Central memory CD8-positive, alpha-beta T cell (primary cell): ENCODE data around the gene PHLDA2.
"Not testable (repeated sequence)": the region's sequence is repeated elsewhere in the genome, so short reads cannot be mapped to it uniquely, and the experiment has no call there.

Experiments used
- ATAC-seq: fragments of 150-1000 bp; cut with Tn5 transposase; replicated peaks from 2 replicates; pipeline ENCODE4 v1.10.0; 2022; ENCODE audit warnings: mild to moderate bottlenecking, moderate FRiP score, moderate number of reproducible peaks; ENCODE audit not compliant: poor library complexity, severe bottlenecking; ENCODE audit errors: extremely low read depth
- DNase-seq, 2 donors: peaks; one replicate each; pipeline ENCODE4 v3.0.0; 2021; ENCODE audit warnings: low spot score in 2 of 2
- H3K27ac Mint-ChIP-seq: one replicate; pipeline ENCODE4 v1.8.0; 2022; ENCODE audit warnings: low read depth, mild to moderate bottlenecking, moderate library complexity, mixed read lengths
- H3K27me3 Mint-ChIP-seq: one replicate; pipeline ENCODE4 v1.8.0; 2022; ENCODE audit warnings: mixed read lengths
- H3K36me3 Mint-ChIP-seq: one replicate; pipeline ENCODE4 v1.8.0; 2022; ENCODE audit warnings: mild to moderate bottlenecking, moderate library complexity, mixed read lengths; ENCODE audit not compliant: insufficient read depth
- H3K4me1 Mint-ChIP-seq: one replicate; pipeline ENCODE4 v1.8.0; 2022; ENCODE audit warnings: mixed read lengths
- H3K4me3 Mint-ChIP-seq: one replicate; pipeline ENCODE4 v1.8.0; 2022; ENCODE audit warnings: mild to moderate bottlenecking, moderate library complexity, mixed read lengths
- H3K9me3 Mint-ChIP-seq: one replicate; pipeline ENCODE4 v1.8.0; 2022; ENCODE audit warnings: mixed read lengths

The PHLDA2 gene

DNA sequence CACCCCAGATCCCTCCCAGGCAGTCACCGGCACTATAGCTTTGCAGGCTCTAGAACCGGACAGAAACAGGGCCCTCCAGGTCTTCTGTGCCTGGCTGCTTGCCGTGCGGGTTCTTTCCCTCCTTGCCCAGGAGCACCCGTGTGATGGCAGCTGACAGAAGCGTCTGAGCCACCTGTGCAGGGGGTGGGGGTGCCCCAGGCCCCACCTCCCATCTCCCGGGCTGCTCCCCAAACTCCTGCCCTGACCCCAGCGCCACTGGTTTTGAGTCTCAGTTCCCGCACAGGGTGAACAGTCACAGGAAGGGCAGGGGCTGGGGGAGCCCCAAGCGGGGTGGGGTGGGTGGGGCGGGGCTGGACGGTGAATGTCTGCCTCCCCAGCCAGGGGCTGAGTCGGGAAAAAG is 13.2 kb upstream of the PHLDA2 start:
- Mint-ChIP-seq H3K27ac (no peak overlapping the region), H3K36me3 (peaks cover 45% of the 10 kb centered on the region), H3K4me1 (peaks cover 36% of the 10 kb centered on the region), H3K27me3 (no peaks in the 10 kb centered on the region), H3K4me3 (no peak overlapping the region), H3K9me3 (peaks cover 21% of the 10 kb centered on the region)
- ATAC-seq: no peak
- DNase-seq: no peak

DNA sequence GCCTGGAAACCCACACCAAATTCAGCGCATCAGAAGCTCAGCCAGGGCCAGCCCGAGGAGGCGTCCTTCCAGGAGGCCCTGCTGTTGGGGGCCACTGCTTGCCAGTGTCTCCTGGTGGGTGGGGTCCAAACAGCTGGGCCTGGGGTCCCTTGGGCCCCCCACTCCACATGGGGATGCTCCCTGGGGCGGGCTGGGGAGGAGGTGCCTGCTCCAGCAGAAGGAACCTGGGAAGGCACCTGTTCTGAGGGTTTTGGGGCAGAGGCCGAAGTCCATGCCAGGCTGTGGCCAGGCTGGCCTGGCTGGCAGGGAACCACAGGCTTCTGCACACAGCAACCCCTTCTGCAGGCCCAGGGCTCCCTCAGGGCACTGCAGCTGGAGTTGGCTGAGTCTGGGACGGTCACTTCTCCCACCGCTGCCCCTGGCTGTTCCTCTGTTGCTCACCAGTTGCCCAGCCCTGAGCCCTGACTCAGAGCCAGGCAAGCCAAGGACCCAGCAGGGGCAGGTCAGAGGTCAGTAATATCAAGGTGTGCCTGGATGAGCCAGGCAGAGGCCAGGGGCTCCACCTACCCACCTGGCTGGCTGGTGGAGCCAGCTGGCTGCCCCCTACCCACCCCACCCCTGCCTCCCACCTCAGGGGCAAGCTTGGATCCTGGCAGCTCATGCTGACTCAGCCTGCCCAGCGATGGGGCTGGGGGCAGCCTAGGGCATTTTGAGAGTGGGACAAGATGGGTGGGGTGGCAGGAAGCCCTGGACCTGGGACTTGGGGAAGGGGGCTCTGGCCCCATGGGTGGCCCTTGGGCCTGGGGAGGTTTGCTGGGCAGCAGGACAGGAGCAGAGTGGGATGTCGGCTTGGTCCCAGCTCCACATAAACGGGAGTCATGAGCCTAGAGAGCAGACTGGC is 12.0 kb upstream of the PHLDA2 start:
- Mint-ChIP-seq H3K27ac (peak overlapping the region; percentile 51), H3K9me3 (peaks cover 24% of the 10 kb centered on the region), H3K4me3 (no peak overlapping the region), H3K27me3 (no peaks in the 10 kb centered on the region), H3K4me1 (peaks cover 28% of the 10 kb centered on the region), H3K36me3 (peaks cover 47% of the 10 kb centered on the region)
- ATAC-seq (no peak), DNase-seq (no peak)

DNA sequence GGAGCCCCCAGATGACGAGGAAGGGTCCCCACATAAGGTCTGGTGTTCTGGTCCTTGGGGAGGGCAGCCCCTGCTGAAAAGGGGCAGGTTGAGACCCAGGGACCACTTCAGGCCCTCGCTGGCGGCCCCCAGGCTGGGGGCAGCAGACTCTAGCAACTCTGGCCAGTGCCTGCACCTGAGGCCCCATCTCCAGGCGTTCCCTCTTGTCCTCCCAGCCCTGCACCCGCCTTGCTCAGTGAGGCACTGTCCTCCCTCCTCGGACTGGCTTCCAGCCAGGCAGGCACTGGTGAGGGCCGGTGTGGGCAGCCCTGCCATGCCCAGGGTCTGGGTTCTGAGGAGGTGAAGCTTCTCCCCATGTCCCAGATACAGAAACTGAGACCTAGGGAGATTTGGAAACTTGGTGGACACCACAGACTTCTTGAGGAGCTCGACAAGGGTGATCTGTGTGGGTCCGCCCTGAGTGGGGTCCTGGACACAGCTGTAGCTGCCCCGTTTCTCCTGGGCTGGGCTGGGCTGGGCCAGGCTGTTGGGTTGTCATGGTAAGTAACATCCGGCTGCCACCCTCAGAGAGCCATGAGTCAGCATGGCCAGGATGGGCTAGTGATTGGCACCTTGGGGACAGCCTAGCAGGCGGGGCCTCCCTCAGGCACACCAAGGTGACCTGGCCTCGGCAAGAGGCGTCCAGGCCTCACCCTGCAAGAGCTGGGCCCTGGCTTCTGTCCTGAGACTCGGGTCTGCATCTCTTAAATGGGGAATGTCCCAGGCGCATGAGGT is 11.1 kb upstream of the PHLDA2 start:
- peaks cover 20% of the 10 kb centered on the region for H3K4me1 Mint-ChIP-seq
- H3K27ac Mint-ChIP-seq: peak overlapping the region; percentile 96
- no peaks in the 10 kb centered on the region for H3K27me3 Mint-ChIP-seq
- ATAC-seq: peak; percentile 71
- no peak for DNase-seq
- peaks cover 42% of the 10 kb centered on the region for H3K36me3 Mint-ChIP-seq
- H3K4me3 Mint-ChIP-seq: no peak overlapping the region
- H3K9me3 Mint-ChIP-seq: peaks cover 24% of the 10 kb centered on the region

DNA sequence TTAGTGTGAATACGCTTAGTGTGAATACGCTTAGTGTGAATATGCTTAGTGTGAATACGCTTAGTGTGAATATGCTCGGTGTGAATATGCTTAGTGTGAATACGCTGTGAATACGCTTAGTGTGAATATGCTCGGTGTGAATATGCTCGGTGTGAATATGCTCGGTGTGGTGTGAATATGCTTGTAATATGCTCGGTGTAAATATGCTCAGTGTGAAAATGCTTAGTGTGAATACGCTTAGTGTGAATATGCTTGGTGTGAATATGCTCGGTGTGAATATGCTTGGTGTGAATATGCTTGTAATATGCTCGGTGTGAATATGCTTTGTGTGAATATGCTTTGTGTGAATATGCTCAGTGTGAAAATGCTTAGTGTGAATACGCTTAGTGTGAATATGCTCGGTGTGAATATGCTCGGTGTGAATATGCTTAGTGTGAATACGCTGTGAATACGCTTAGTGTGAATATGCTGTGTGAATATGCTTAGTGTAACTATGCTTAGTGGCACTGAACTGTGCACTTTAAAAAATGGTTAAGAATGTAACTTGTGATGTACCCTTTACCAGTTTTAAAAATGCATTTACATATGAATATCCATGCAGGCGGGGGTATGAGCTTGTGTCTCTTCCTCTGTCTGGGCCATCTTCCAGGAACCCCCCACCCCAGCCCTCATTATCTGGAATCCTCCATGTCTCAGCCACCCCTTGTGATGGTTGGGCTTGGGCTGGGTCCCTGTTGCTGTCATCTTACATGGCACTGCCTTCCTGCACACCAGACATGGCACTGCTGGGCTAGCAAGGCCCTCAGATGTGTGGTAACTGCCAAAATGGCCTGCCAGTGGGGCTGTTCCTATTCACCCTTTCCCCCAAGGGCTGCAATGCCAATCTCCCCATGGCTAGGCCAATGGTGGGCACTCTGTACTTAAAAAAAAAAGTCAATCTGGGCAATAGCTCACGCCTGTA is 9.5 kb upstream of the PHLDA2 start:
- H3K36me3 Mint-ChIP-seq: peaks cover 36% of the 10 kb centered on the region
- peak overlapping the region; percentile 63 for H3K4me3 Mint-ChIP-seq
- not testable (repeated sequence) for ATAC-seq, DNase-seq, H3K27me3 Mint-ChIP-seq
- H3K9me3 Mint-ChIP-seq: peaks cover 24% of the 10 kb centered on the region
- peak overlapping the region; percentile 96 for H3K27ac Mint-ChIP-seq
- peaks cover 13% of the 10 kb centered on the region for H3K4me1 Mint-ChIP-seq

DNA sequence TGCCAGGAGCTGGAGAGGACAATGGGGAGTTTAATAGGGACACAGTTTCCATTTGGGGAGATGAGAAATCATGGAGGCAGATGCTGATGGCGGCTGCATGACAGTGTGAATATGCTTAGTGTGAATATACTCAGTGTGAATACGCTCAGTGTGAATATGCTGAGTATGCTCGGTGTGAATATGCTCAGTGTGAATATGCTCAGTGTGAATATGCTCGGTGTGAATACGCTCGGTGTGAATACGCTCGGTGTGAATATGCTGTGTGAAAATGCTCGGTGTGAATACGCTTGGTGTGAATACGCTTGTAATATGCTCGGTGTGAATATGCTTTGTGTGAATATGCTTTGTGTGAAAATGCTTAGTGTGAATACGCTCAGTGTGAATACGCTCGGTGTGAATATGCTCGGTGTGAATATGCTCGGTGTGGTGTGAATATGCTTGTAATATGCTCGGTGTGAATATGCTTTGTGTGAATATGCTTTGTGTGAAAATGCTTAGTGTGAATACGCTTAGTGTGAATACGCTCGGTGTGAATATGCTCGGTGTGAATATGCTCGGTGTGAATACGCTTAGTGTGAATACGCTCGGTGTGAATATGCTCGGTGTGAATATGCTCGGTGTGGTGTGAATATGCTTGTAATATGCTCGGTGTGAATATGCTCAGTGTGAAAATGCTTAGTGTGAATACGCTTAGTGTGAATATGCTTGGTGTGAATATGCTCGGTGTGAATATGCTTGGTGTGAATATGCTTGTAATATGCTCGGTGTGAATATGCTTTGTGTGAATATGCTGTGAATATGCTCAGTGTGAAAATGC is 8.6 kb upstream of the PHLDA2 start:
- not testable (repeated sequence) for ATAC-seq, H3K27me3 Mint-ChIP-seq, DNase-seq
- Mint-ChIP-seq H3K36me3 (peaks cover 31% of the 10 kb centered on the region), H3K4me3 (peak overlapping the region; percentile 63), H3K9me3 (peaks cover 24% of the 10 kb centered on the region), H3K4me1 (peaks cover 13% of the 10 kb centered on the region), H3K27ac (peak overlapping the region; percentile 96)

DNA sequence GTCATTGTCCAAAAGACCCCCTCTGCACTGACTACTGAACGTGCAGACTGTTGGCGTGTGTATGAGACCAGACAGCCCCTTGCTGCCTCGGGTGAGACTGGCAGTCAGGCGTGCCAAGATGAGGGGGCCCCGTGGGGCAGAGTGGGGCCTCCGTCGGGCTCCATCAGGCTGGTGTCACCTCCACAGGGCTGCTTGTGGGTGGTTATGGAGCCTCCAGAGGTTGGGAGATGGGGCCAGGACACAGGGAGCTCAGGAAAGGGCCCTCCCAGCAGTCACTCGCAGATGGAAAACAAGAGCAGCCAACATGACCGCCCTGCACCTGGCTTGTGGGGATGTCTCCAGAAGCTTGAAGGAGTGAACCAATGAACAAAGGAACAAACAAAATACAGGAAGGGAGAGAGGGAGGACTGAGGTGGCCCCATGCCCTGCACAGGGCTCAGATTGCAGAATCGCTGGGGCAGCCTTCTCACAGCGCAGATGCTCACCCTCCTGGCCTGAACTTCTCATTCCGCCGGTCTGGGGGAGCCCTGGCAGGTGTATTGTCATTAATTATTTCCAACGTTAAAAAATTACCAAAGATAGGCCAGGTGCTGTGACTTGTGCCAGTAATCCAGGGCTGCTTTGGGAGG is 5.5 kb upstream of the PHLDA2 start:
- ATAC-seq: no peak
- peaks cover 22% of the 10 kb centered on the region for H3K9me3 Mint-ChIP-seq
- H3K36me3 Mint-ChIP-seq: peaks cover 29% of the 10 kb centered on the region
- no peak overlapping the region for H3K4me3 Mint-ChIP-seq
- H3K4me1 Mint-ChIP-seq: peaks cover 21% of the 10 kb centered on the region
- peaks cover 9% of the 10 kb centered on the region for H3K27me3 Mint-ChIP-seq
- no peak for DNase-seq
- H3K27ac Mint-ChIP-seq: no peak overlapping the region

DNA sequence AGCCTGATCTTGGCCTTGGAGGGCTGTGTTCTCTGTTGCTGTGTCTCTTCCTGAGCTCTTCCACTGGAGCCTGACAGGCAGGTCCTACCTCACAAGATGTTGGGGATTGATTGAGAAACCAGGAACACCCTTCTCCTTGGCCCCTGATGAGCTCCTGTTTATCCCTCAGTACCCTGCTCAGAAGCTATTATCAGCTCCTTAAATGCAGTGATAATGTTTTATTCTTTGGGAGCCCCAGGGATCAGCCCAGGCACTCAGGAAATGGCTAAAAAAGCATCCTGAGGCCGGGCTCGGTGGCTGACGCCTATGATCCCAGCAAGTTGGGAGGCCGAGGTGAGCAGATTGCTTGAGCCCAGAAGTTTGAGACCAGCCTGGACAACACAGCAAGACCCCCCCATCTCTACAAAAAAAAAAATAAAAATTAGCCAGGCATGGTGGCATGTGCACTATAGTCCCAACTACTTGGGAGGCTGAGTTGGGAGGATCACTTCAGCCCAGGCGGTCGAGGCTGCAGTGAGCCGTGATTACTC is 4.9 kb upstream of the PHLDA2 start:
- H3K4me1 Mint-ChIP-seq: peaks cover 20% of the 10 kb centered on the region

DNA sequence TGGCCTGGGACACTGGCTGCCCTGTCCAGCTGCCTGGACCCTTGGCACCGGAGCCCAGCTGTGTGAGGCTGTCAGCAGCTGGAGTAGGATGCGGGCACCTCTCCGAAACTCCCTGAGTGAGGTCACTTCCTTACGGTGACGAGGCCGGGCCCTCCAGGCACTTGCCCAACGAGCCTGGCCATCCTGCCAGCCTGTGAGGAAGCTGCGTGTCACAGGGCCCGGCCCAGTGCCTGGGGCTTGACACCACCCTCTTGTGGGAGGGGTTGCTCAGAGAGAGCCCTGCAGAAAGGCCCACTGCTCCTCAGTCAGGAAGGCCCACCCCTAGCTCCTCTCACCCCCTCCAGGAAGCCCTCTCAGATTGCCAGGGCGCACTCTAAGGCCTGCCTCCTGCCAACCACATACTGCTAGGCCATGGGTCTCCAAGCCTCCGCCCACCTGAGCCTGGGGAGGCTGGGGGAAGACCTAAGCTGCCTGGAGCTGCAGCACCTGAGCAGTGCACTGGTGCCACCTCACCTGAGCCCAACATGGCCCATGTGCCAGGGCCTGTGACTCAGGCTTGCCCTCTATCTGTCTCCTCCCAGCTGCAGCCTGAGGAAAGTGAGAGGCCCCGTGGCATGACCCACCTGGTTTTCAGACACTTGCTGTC is 4.3 kb upstream of the PHLDA2 start:
- ATAC-seq: peak; percentile 41
- peak in 1 of 2 donors; percentile 30 for DNase-seq
- peaks cover 9% of the 10 kb centered on the region for H3K27me3 Mint-ChIP-seq

More for the DNA sequence above, 4.9 kb upstream of the PHLDA2 start:
- peaks cover 9% of the 10 kb centered on the region for H3K27me3 Mint-ChIP-seq
- ATAC-seq (no peak), DNase-seq (no peak)
- H3K4me3 Mint-ChIP-seq: no peak overlapping the region
- peaks cover 26% of the 10 kb centered on the region for H3K36me3 Mint-ChIP-seq
- H3K27ac Mint-ChIP-seq: peak overlapping the region; percentile 67
- H3K9me3 Mint-ChIP-seq: peaks cover 20% of the 10 kb centered on the region

DNA sequence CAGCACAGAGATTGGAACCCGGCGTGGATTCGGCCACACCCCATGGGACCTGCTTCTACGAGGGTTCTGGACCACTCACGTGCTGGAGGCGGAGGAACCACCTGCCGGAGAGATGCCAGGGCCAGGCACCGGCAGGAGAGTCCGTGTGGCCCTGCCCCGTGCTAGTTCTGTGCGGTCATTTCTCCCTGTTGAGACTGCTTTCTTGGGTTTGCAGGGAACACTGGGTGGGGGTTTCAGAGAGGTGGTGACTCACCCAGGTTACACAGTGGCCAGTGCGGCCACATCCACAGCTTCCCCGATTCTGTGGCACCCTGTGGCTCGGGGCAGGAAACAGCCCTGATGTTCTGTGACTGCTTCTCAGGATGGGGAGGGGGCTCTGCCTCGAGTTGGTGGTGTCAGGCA is 3.6 kb upstream of the PHLDA2 start:
- H3K9me3 Mint-ChIP-seq: peaks cover 7% of the 10 kb centered on the region
- H3K36me3 Mint-ChIP-seq: peaks cover 18% of the 10 kb centered on the region
- DNase-seq (no peak), ATAC-seq (no peak)
- H3K27me3 Mint-ChIP-seq: peaks cover 13% of the 10 kb centered on the region
- peaks cover 16% of the 10 kb centered on the region for H3K4me1 Mint-ChIP-seq
- H3K4me3 Mint-ChIP-seq: no peak overlapping the region
- H3K27ac Mint-ChIP-seq: peak overlapping the region; percentile 22

More for the DNA sequence above, 4.3 kb upstream of the PHLDA2 start:
- Mint-ChIP-seq H3K27ac (peak overlapping the region; percentile 67), H3K9me3 (peaks cover 14% of the 10 kb centered on the region), H3K36me3 (peaks cover 22% of the 10 kb centered on the region), H3K4me1 (peaks cover 16% of the 10 kb centered on the region), H3K4me3 (no peak overlapping the region)

DNA sequence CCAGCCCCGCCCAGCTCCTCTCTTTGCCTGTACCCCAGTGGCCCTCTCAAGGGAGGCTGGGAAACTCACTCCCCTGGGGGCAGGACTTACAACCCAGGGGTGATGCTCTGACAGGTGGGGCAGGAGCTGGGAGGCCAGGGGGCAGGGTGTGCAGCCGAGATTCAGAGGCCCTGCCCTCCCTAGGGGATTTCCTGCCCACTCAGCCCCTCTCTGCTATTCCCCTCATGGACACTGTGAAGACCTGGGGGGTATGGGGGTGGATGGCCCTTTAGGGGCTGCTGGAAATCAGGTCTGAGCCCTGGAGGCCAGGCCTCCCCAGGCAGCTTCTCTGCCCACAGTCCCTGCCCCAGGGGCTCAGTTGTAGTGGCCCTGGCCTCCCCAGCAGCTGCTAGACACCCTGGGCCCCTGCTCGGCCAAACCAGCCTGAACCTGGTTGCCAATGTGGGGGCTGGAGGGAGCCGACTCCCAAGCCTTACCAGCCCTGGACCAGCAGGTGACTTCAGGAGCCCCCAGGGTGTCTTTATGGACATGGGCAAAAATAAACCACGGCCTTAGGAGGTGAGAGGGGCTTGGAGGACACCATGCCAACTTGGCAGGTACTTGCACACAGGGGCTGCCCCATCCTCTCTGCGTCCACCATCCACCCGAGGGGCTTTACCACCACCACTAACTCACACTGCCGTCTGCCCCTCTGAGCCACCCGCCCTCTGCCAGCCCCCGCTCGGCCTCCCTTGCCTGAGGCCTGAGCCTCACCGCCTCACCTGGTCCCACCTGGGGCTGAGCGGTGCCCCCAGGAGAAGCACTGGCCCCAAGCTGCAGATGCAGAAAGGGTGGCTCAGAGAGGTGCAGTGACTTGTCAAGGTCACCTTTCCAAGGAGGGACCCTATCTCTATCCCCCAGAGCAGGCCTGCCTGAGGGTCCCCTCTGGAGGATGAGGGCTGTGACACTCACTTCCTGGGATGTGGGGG is 2.8 kb upstream of the PHLDA2 start:
- H3K4me3 Mint-ChIP-seq: no peak overlapping the region
- peaks cover 14% of the 10 kb centered on the region for H3K36me3 Mint-ChIP-seq
- no peaks in the 10 kb centered on the region for H3K9me3 Mint-ChIP-seq
- H3K4me1 Mint-ChIP-seq: peaks cover 20% of the 10 kb centered on the region
- DNase-seq (no peak), ATAC-seq (no peak)
- H3K27ac Mint-ChIP-seq: peak overlapping the region; percentile 22
- peaks cover 18% of the 10 kb centered on the region for H3K27me3 Mint-ChIP-seq
